SK-N-SH (cell line): ENCODE measurements around the gene CDH22. TPM values are rescaled to one million over a fixed set of nuclear protein-coding genes. Genes with fewer than 3 reads are reported as not detected.
A peak's percentile ranks its signal among the peaks of the same experiment; 100 is the strongest.

Experiments used
- CTCF ChIA-PET: fragments of 300-600, 350-600 bp; formaldehyde crosslinking; extraction: SDS; loops from one replicate; lab custom pipeline; 2021; lab: Yijun Ruan, JAX
- POLR2A ChIA-PET: fragments of 350-600 bp; sonication (Branson Sonifier 250); formaldehyde crosslinking; extraction: SDS; loops from one replicate; lab custom pipeline; 2020; ENCODE audit warnings: antibody characterized with exemption, inconsistent platforms; lab: Yijun Ruan, JAX
- DNase-seq: peaks from one replicate; pipeline ENCODE4 v3.0.0; 2012
- H2AFZ ChIP-seq: fragments of 200-600 bp; sonication (generic); 2 replicates; pipeline ENCODE4 v1.8.1; 2016; ENCODE audit warnings: antibody characterized with exemption, mild to moderate bottlenecking, low read depth
- H3F3A ChIP-seq: fragments of 200-600 bp; sonication (generic); replicated peaks from 2 replicates; pipeline ENCODE3; 2016; ENCODE audit warnings: antibody characterized with exemption, mild to moderate bottlenecking; ENCODE audit not compliant: insufficient read depth
- H3K27ac ChIP-seq, 2 experiments: fragments of 200-500 bp in 1 of 2; fragments of 200-600 bp in 1 of 2; sonication (Bioruptor generic) in 1 of 2; sonication (generic), shearing (Covaris generic) in 1 of 2; 2 replicates each; pipeline versions ENCODE4 v1.5.1 to v1.6.1; 2014 to 2016; ENCODE audit warnings: low read depth in 2 of 2, inconsistent platforms in 1 of 2, low read length in 1 of 2, mild to moderate bottlenecking in 1 of 2, mixed read lengths in 1 of 2
- H3K27me3 ChIP-seq: fragments of 200-600 bp; sonication (generic), shearing (Covaris generic); 2 replicates; pipeline ENCODE4 v1.6.1; 2016; ENCODE audit warnings: mixed run types; ENCODE audit not compliant: insufficient read depth
- H3K36me3 ChIP-seq, 2 experiments: fragments of 200-500 bp in 1 of 2; fragments of 200-600 bp in 1 of 2; sonication (Bioruptor generic) in 1 of 2; sonication (generic) in 1 of 2; replicated peaks in 1 of 2; 2 replicates each; pipeline versions ENCODE3 to v1.5.1; 2014 to 2016; ENCODE audit warnings: low read length in 1 of 2, mild to moderate bottlenecking in 1 of 2; ENCODE audit not compliant: insufficient read depth in 2 of 2, control insufficient read depth in 1 of 2
- H3K4me1 ChIP-seq, 2 experiments: fragments of 200-500 bp in 1 of 2; fragments of 200-600 bp in 1 of 2; sonication (Bioruptor generic) in 1 of 2; sonication (generic), shearing (Covaris generic) in 1 of 2; 2 replicates each; pipeline versions ENCODE4 v1.5.1 to v1.6.1; 2014 to 2016; ENCODE audit warnings: low read depth in 1 of 2, low read length in 1 of 2, mixed run types in 1 of 2; ENCODE audit not compliant: insufficient read depth in 2 of 2, control insufficient read depth in 1 of 2
- H3K4me2 ChIP-seq: fragments of 200-600 bp; sonication (generic), shearing (Covaris generic); 2 replicates; pipeline ENCODE4 v1.6.1; 2017; ENCODE audit warnings: mixed run types
- H3K4me3 ChIP-seq, 2 experiments: fragments of 200-500 bp in 1 of 2; fragments of 200-600 bp in 1 of 2; sonication (Bioruptor generic) in 1 of 2; sonication (generic), shearing (Covaris generic) in 1 of 2; 2 replicates each; pipeline versions ENCODE4 v1.5.1 to v1.8.1; 2014 to 2016; ENCODE audit warnings: low read depth in 2 of 2, inconsistent platforms in 1 of 2, low read length in 1 of 2, mild to moderate bottlenecking in 1 of 2, mixed read lengths in 1 of 2, moderate library complexity in 1 of 2
- H3K79me2 ChIP-seq: fragments of 200-600 bp; sonication (generic); 2 replicates; pipeline ENCODE4 v1.8.1; 2017; ENCODE audit warnings: mild to moderate bottlenecking; ENCODE audit not compliant: insufficient read depth
- H3K9ac ChIP-seq: fragments of 200-600 bp; sonication (generic); 2 replicates; pipeline ENCODE4 v1.6.1; 2017; ENCODE audit warnings: mixed run types
- H3K9me2 ChIP-seq: fragments of 200-600 bp; sonication (generic); 2 replicates; pipeline ENCODE4 v1.6.1; 2017; ENCODE audit warnings: mixed run types
- H3K9me3 ChIP-seq: fragments of 200-600 bp; sonication (generic); 2 replicates; pipeline ENCODE4 v1.6.1; 2017; ENCODE audit warnings: mixed run types, mild to moderate bottlenecking, moderate library complexity
- H4K20me1 ChIP-seq: fragments of 200-600 bp; sonication (generic); 2 replicates; pipeline ENCODE4 v1.6.1; 2017; ENCODE audit warnings: mild to moderate bottlenecking, mixed run types; ENCODE audit not compliant: insufficient read depth
- GATA2 ChIP-seq: sonication (generic); formaldehyde crosslinking; IDR thresholded peaks from 2 replicates; pipeline ENCODE4 v1.5.0; 2020; ENCODE audit warnings: mild to moderate bottlenecking, missing genetic modification reagents
- MEF2A ChIP-seq: IDR thresholded peaks from 2 replicates; pipeline ENCODE4 v1.4.0; 2012; ENCODE audit warnings: low read depth, borderline replicate concordance
- NFIC ChIP-seq: IDR thresholded peaks from 2 replicates; pipeline ENCODE4 v1.4.0; 2012; ENCODE audit warnings: borderline replicate concordance
- RXRA ChIP-seq: IDR thresholded peaks from 2 replicates; pipeline ENCODE4 v1.4.0; 2012; ENCODE audit warnings: low read depth, mild to moderate bottlenecking, borderline replicate concordance
- SIN3A ChIP-seq: IDR thresholded peaks from 2 replicates; pipeline ENCODE4 v1.6.1; 2012; ENCODE audit warnings: low read depth, mild to moderate bottlenecking, low read length, moderate library complexity, borderline replicate concordance
- SMC3 ChIP-seq: IDR thresholded peaks from 2 replicates; pipeline ENCODE4 v1.6.1; 2012; ENCODE audit warnings: low read depth, low read length, improper control_type of control experiment
- TEAD4 ChIP-seq: IDR thresholded peaks from 2 replicates; pipeline ENCODE4 v1.4.0; 2012; ENCODE audit warnings: mild to moderate bottlenecking, borderline replicate concordance; ENCODE audit not compliant: insufficient read depth
- WGBS: methylation state at CpG from one replicate; pipeline ENCODE4 v1.1.6; 2017; ENCODE audit warnings: low lambda C conversion rate; 5-methylcytosine and 5-hydroxymethylcytosine counted together
- polyA plus RNA-seq, 3 experiments: library from polyadenylated mRNA; depleted of rRNA; stranded (reverse); fragments of >200 nt; gene quantifications; 2 replicates each; pipeline ENCODE4 v1.2.3, GENCODE V29; 2012
- TF ChIP-seq, protein P1 (sequence below): IDR thresholded peaks from 2 replicates; pipeline ENCODE4 v1.4.0; 2012; ENCODE audit warnings: low read depth, borderline replicate concordance

The CDH22 gene
- polyA plus RNA-seq, 1 of the 3 experiments (the other 2 are of a cell fraction): not detected

DNA sequence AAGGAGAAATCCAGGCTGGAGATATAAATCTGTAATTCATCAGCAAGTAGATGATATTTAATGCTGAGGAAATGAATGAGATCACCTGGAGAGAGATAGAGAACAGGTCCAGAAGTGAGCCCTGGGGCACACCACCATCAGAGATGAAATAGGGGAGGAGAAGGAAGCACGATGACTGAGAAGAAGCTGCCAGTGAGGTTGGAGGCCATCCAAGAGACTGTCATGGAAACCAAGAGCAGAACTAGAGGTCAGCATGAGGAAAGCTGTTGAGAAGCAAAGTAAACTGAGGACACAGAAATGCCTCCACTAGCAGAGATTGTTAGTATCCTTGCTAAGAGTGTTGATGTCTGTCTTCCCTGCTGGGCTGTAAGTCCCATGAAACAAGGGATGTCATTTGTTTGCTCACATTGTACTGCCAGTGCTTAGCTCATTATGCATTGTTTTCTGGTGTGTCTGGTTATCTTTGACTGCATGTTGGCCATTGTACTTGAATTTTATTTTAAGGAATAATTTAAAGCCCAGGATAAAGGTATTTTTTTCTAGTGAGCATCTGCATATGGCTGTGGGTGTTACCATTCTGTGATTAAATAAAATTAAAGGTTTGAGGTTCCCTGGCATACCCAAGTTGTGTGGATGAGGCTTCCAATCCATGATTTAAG is 35.8 kb downstream of the CDH22 start:
- H3K79me2 ChIP-seq: no peaks in the 10 kb centered on the region
- no peaks in the 10 kb centered on the region for H3K9me2 ChIP-seq
- H3F3A ChIP-seq: no peaks in the 10 kb centered on the region
- POLR2A ChIA-PET: no interaction called here
- no peaks in the 10 kb centered on the region for H3K27me3 ChIP-seq
- no peak for TF ChIP-seq SIN3A
- no peak for TF ChIP-seq RXRA
- TF ChIP-seq, all 33 proteins: peak for 0
- no peaks in the 10 kb centered on the region for H4K20me1 ChIP-seq
- DNase-seq: no peak
- CTCF ChIA-PET: interaction anchor here (1.4 kb wide), 1 partner anchor 13 kb away, joined by 3 read pairs; no protein-coding TSS in a partner anchor
- H3K4me2 ChIP-seq: no peak overlapping the region
- H3K27ac ChIP-seq: no peak overlapping the region
- no peaks in the 10 kb centered on the region for H3K9me3 ChIP-seq
- H3K9ac ChIP-seq: no peak overlapping the region
- peaks cover 0 to 9% of the 10 kb centered on the region in 2 experiments; a peak in 1 of 4 replicates for H3K4me1 ChIP-seq
- 33% methylated on average over 1 of the region's 1 CpG for WGBS
- no peak overlapping the region for H3K4me3 ChIP-seq
- no peaks in the 10 kb centered on the region for H3K36me3 ChIP-seq
- no peak overlapping the region for H2AFZ ChIP-seq

DNA sequence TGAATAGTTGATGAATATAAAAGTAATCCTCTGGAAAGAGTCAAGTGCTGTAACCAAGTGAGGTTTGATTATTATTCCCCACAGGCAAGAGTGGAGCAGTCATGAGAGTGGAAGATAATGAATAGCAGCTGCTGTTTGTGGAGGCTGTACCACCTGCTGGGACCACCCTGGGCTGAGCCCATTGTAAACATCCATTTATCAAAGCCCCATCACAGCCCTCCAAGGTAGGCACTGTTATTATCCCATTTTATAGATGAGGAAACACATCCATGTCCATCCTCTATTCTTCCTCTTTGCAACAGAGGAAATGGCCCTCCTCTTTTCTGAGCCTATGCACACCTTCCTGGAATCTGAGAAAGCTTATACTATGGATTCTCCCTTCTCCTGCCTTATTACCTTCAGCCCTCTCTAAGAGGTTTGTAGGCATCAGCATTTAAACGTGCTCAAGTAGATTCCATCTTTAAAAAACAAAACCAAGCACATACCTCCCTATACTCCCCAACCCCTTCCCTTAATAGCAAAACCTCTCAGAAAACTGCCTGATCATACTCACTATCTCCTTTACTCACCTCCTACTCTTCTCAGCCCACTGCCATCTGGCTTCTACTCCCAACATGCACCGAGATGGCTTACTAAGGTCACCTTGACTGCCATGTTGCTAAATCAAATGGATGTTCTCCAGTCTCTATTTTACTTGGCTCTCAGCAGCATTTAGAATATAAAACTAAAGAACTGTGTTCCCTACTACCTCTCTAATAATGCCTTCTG is 37.1 kb downstream of the CDH22 start:
- no peaks in the 10 kb centered on the region for H3K9me3 ChIP-seq
- DNase-seq: no peak
- no peak overlapping the region for H3K4me3 ChIP-seq
- H3K27me3 ChIP-seq: no peaks in the 10 kb centered on the region
- H3K36me3 ChIP-seq: no peaks in the 10 kb centered on the region
- CTCF ChIA-PET: interaction anchor here (0.7 to 1.9 kb wide), 6 partner anchors 11 to 143 kb away, joined by 3 to 6 read pairs (median 4); no protein-coding TSS in a partner anchor
- no peaks in the 10 kb centered on the region for H4K20me1 ChIP-seq
- POLR2A ChIA-PET: no interaction called here
- TF ChIP-seq, protein P1, sequence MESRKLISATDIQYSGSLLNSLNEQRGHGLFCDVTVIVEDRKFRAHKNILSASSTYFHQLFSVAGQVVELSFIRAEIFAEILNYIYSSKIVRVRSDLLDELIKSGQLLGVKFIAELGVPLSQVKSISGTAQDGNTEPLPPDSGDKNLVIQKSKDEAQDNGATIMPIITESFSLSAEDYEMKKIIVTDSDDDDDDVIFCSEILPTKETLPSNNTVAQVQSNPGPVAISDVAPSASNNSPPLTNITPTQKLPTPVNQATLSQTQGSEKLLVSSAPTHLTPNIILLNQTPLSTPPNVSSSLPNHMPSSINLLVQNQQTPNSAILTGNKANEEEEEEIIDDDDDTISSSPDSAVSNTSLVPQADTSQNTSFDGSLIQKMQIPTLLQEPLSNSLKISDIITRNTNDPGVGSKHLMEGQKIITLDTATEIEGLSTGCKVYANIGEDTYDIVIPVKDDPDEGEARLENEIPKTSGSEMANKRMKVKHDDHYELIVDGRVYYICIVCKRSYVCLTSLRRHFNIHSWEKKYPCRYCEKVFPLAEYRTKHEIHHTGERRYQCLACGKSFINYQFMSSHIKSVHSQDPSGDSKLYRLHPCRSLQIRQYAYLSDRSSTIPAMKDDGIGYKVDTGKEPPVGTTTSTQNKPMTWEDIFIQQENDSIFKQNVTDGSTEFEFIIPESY: no peak
- TF ChIP-seq GATA2 (no peak), TEAD4 (no peak), NFIC (no peak), SMC3 (no peak), MEF2A (no peak)
- H2AFZ ChIP-seq: no peak overlapping the region
- peaks cover 0 to 12% of the 10 kb centered on the region in 2 experiments; a peak in 1 of 4 replicates for H3K4me1 ChIP-seq
- no peaks in the 10 kb centered on the region for H3F3A ChIP-seq
- no peaks in the 10 kb centered on the region for H3K9me2 ChIP-seq
- 0 out of 4 replicates have a peak overlapping the region, but pooled peaks of 1 of the 2 experiments have one; percentile 14 for H3K27ac ChIP-seq
- H3K9ac ChIP-seq: no peak overlapping the region
- 12% methylated on average over 2 of the region's 2 CpGs for WGBS
- H3K4me2 ChIP-seq: no peak overlapping the region
- no peaks in the 10 kb centered on the region for H3K79me2 ChIP-seq
